Transverse colon (tissue), 4 donors: Measurements from ENCODE around the gene HOXA2. TPM values are rescaled to one million over a fixed set of nuclear protein-coding genes. Genes with fewer than 3 reads are reported as not detected.
A peak's percentile ranks its signal among the peaks of the same experiment; 100 is the strongest.

Experiments
- DNase-seq: peaks from one replicate; pipeline ENCODE4 v3.0.0-alpha.2; 2019
- H3K27ac ChIP-seq, 4 donors: fragments of 200-600 bp; sonication (generic); 2 replicates each; pipeline ENCODE4 v1.5.1; 2016 to 2018; ENCODE audit warnings: inconsistent platforms in 4 of 4
- H3K27me3 ChIP-seq: fragments of 200-600 bp; sonication (generic); 2 replicates; pipeline ENCODE4 v1.5.1; 2017; ENCODE audit warnings: inconsistent platforms
- H3K36me3 ChIP-seq, 4 donors: fragments of 200-600 bp; sonication (generic); 2 replicates each; pipeline ENCODE4 v1.5.1; 2017 to 2019; ENCODE audit warnings: inconsistent platforms in 4 of 4
- H3K4me1 ChIP-seq, 4 donors: fragments of 200-600 bp; sonication (generic); 2 replicates each; pipeline ENCODE4 v1.5.1; 2017 to 2020; ENCODE audit warnings: inconsistent platforms in 4 of 4
- H3K4me3 ChIP-seq, 4 donors: fragments of 200-600 bp; sonication (generic); 1 replicate in 1 of 4; 2 replicates in 3 of 4; pipeline versions ENCODE4 v1.5.1 to v1.6.1; 2017 to 2019; ENCODE audit warnings: inconsistent platforms in 4 of 4
- H3K9me3 ChIP-seq, 2 donors: fragments of 200-600 bp; sonication (generic); 2 replicates each; pipeline ENCODE4 v1.5.1; 2017 to 2019; ENCODE audit warnings: inconsistent platforms in 2 of 2
- CTCF ChIP-seq, 5 experiments: fragments of 200-600 bp in 3 of 5; fragments of 450-650 bp in 2 of 5; sonication (generic) in 3 of 5; IDR thresholded peaks; 1 replicate in 2 of 5; 2 replicates in 3 of 5; pipeline ENCODE4 v1.5.1; 2016 to 2017; ENCODE audit warnings: antibody characterized with exemption in 5 of 5, inconsistent platforms in 3 of 5, mild to moderate bottlenecking in 2 of 5, moderate library complexity in 1 of 5
- EP300 ChIP-seq: sonication (generic); formaldehyde crosslinking; IDR thresholded peaks from one replicate; pipeline ENCODE4 v1.6.1; 2017; ENCODE audit warnings: antibody characterized with exemption, low read depth
- POLR2A ChIP-seq: fragments of 450-650 bp; IDR thresholded peaks from one replicate; pipeline ENCODE4 v1.6.1; 2016; ENCODE audit warnings: antibody characterized with exemption, mild to moderate bottlenecking, moderate library complexity
- POLR2AphosphoS5 ChIP-seq, 3 donors: sonication (generic); formaldehyde crosslinking; IDR thresholded peaks; one replicate each; pipeline ENCODE4 v1.6.1; 2016; ENCODE audit warnings: antibody characterized with exemption in 3 of 3
- WGBS, 2 donors: methylation state at CpG; one replicate each; pipeline ENCODE4 v1.1.5; 2018; ENCODE audit warnings: low coverage in 1 of 2; 5-methylcytosine and 5-hydroxymethylcytosine counted together
- in situ Hi-C, 4 donors: fragments of 200-750 bp; cut with MboI; loops; one replicate each; pipeline versions ENCODE4 v1.15.0 to v1.15.1; 2017; ENCODE audit warnings: low sequenced_read_pairs in 3 of 4, low pct_ligation_motif_present in 1 of 4, low pct_unique_long_range_greater_than_20kb in 1 of 4
- intact Hi-C: fragments of 100-400 bp; cut with DNase I; formaldehyde crosslinking; loops from one replicate; pipeline ENCODE4 v1.15.1; 2023; ENCODE audit warnings: low total_unique reads
- total RNA-seq, 4 donors: library from RNA; depleted of rRNA; stranded (reverse); fragments of >200 nt; gene quantifications; one replicate each; pipeline ENCODE4 v1.1.0, GENCODE V29; 2016

The HOXA2 gene
- total RNA-seq, 4 donors from 2014 or later, result 2.7 to 16.1 (median 5.2) TPM

GRCh38 chr7:27091941-27092818, 10.3 kb downstream of the HOXA2 start:
- in situ Hi-C loops, result loop anchor here in 1 of 4 donors (10.0 kb wide), 1 partner anchor 237 kb away; no protein-coding TSS in a partner anchor
- peaks cover 35% of the 10 kb centered on the region for H3K27me3 ChIP-seq

GRCh38 chr7:27091105-27091504, 11.4 kb downstream of the HOXA2 start:
- TF ChIP-seq EP300 (no peak), POLR2A (no peak), CTCF (IDR thresholded peaks at IDR 0.05) (no peak), POLR2AphosphoS5 (IDR thresholded peaks at IDR 0.05) (no peak)
- intact Hi-C loops, result loop anchor here (10.0 kb wide), 1 partner anchor 236 kb away; no protein-coding TSS in a partner anchor

More at GRCh38 chr7:27091941-27092818, 10.3 kb downstream of the HOXA2 start:
- intact Hi-C loops, result loop anchor here (10.0 kb wide), 1 partner anchor 237 kb away; no protein-coding TSS in a partner anchor
- Histone ChIP-seq H3K27ac (no peak overlapping the region), H3K36me3 (no peaks in the 10 kb centered on the region), H3K9me3 (no peaks in the 10 kb centered on the region), H3K4me1 (peaks cover 3 to 8% (median 5%) of the 10 kb centered on the region in 4 donors), H3K4me3 (no peak overlapping the region)
- DNase-seq, result no peak
- WGBS, 2 donors, result 64 to 72% methylated on average over 3 to 9 of the region's 9 CpGs
- TF ChIP-seq POLR2A (no peak), CTCF (IDR thresholded peaks at IDR 0.05) (no peak), EP300 (no peak), POLR2AphosphoS5 (IDR thresholded peaks at IDR 0.05) (no peak)

GRCh38 chr7:27088002-27088922, 14.2 kb downstream of the HOXA2 start:
- peaks cover 36% of the 10 kb centered on the region for H3K27me3 ChIP-seq

More at GRCh38 chr7:27091105-27091504, 11.4 kb downstream of the HOXA2 start:
- no peak for DNase-seq
- H3K9me3 ChIP-seq, result no peaks in the 10 kb centered on the region
- in situ Hi-C loops, result loop anchor here in 1 of 4 donors (10.0 kb wide), 1 partner anchor 236 kb away; no protein-coding TSS in a partner anchor
- H3K4me1 ChIP-seq, result peaks cover 0 to 5% (median 2%) of the 10 kb centered on the region in 4 donors
- WGBS, 2 donors, result 42 to 61% methylated on average over 3 of the region's 3 CpGs
- H3K4me3 ChIP-seq, result no peak overlapping the region
- H3K27me3 ChIP-seq, result peaks cover 36% of the 10 kb centered on the region
- H3K27ac ChIP-seq, result no peak overlapping the region
- no peaks in the 10 kb centered on the region for H3K36me3 ChIP-seq

More at GRCh38 chr7:27088002-27088922, 14.2 kb downstream of the HOXA2 start:
- no peaks in the 10 kb centered on the region for H3K9me3 ChIP-seq
- in situ Hi-C loops (no loop called here), intact Hi-C loops (no loop called here)
- TF ChIP-seq CTCF (IDR thresholded peaks at IDR 0.05) (no peak), EP300 (no peak), POLR2A (no peak), POLR2AphosphoS5 (IDR thresholded peaks at IDR 0.05) (no peak)
- no peak overlapping the region for H3K27ac ChIP-seq
- H3K36me3 ChIP-seq, result no peaks in the 10 kb centered on the region
- peak overlapping the region in 1 of 4 donors; percentile 14 for H3K4me3 ChIP-seq
- DNase-seq, result no peak
- whole genome bisulfite sequencing, 2 donors, result 59 to 61% methylated on average over 10 to 66 of the region's 68 CpGs
- H3K4me1 ChIP-seq, result no peaks in the 10 kb centered on the region
